Thyroid gland (tissue), 4 donors: ENCODE measurements around the gene MLLT1. TPM values are rescaled to one million over a fixed set of nuclear protein-coding genes. Genes with fewer than 3 reads are reported as not detected.

Experiments used
- DNase-seq, 2 donors: peaks; one replicate each; pipeline ENCODE4 v3.0.0-alpha.2; 2019
- H3K27ac ChIP-seq, 3 donors: fragments of 200-600 bp; sonication (generic); 1 replicate in 2 of 3; 2 replicates in 1 of 3; pipeline ENCODE4 v1.5.1; 2016 to 2019; ENCODE audit warnings: mild to moderate bottlenecking in 1 of 3, moderate library complexity in 1 of 3
- H3K27me3 ChIP-seq: fragments of 200-600 bp; sonication (generic); one replicate; pipeline ENCODE4 v1.5.1; 2019
- H3K36me3 ChIP-seq, 2 donors: fragments of 200-600 bp; sonication (generic); one replicate each; pipeline ENCODE4 v1.5.1; 2016 to 2019
- H3K4me1 ChIP-seq, 2 donors: fragments of 200-600 bp; sonication (generic); one replicate each; pipeline ENCODE4 v1.5.1; 2017 to 2019
- H3K4me3 ChIP-seq, 3 donors: fragments of 200-600 bp; sonication (generic); replicated peaks in 1 of 3; 1 replicate in 2 of 3; 2 replicates in 1 of 3; pipeline ENCODE4 v1.5.1; 2016; ENCODE audit warnings: mild to moderate bottlenecking in 1 of 3
- H3K9me3 ChIP-seq: fragments of 200-600 bp; sonication (generic); one replicate; pipeline ENCODE4 v1.5.1; 2017
- POLR2A ChIP-seq, 2 donors: fragments of 450-650 bp; IDR thresholded peaks; one replicate each; pipeline ENCODE4 v1.6.1; 2017; ENCODE audit warnings: antibody characterized with exemption in 2 of 2, mild to moderate bottlenecking in 2 of 2, moderate library complexity in 1 of 2
- WGBS, 2 donors: methylation state at CpG; one replicate each; pipeline ENCODE4 v1.1.5; 2017; 5-methylcytosine and 5-hydroxymethylcytosine counted together
- intact Hi-C: fragments of 100-400 bp; cut with DNase I; formaldehyde crosslinking; loops from one replicate; pipeline ENCODE4 v1.15.1; 2023
- total RNA-seq, 4 donors: library from RNA; depleted of rRNA; stranded (reverse); fragments of >200 nt; gene quantifications; one replicate each; pipeline ENCODE4 v1.2.3, GENCODE V29; 2016
- TF ChIP-seq, protein P1 (sequence below), 6 experiments: fragments of 200-600 bp in 3 of 6; fragments of 450-650 bp in 3 of 6; sonication (generic) in 3 of 6; IDR thresholded peaks; one replicate each; pipeline ENCODE4 v1.5.1; 2016 to 2019; ENCODE audit warnings: antibody characterized with exemption in 6 of 6, mild to moderate bottlenecking in 2 of 6, inconsistent platforms in 1 of 6, moderate library complexity in 1 of 6

Gene MLLT1
- total RNA-seq, 4 donors from 2014 or later: 19.2 to 35.0 (median 26.7) TPM

DNA sequence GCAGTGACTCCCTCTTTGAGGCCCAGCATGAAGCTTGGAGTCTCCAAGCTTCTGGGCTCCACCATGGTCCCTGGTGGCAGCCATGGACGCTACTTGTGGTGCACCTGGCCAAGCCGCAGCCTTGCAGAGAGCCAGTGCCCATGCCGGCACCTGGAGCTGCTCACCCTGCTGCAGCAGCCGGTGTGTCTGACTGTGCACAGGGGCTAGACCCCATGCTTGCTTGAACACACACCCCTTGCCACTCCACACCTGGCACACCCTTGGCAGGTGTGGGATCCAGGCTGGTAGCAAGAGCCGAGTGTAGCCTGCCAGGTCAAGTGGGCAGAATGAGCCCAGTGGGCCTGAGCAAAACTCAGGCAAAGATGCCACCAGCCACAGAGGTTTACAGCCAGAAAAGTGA lies 18.6 kb upstream of the MLLT1 start:
- H3K9me3 ChIP-seq: no peaks in the 10 kb centered on the region
- TF ChIP-seq, protein P1, sequence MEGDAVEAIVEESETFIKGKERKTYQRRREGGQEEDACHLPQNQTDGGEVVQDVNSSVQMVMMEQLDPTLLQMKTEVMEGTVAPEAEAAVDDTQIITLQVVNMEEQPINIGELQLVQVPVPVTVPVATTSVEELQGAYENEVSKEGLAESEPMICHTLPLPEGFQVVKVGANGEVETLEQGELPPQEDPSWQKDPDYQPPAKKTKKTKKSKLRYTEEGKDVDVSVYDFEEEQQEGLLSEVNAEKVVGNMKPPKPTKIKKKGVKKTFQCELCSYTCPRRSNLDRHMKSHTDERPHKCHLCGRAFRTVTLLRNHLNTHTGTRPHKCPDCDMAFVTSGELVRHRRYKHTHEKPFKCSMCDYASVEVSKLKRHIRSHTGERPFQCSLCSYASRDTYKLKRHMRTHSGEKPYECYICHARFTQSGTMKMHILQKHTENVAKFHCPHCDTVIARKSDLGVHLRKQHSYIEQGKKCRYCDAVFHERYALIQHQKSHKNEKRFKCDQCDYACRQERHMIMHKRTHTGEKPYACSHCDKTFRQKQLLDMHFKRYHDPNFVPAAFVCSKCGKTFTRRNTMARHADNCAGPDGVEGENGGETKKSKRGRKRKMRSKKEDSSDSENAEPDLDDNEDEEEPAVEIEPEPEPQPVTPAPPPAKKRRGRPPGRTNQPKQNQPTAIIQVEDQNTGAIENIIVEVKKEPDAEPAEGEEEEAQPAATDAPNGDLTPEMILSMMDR (IDR thresholded peaks at IDR 0.05): no peak
- TF ChIP-seq POLR2A (IDR thresholded peaks at IDR 0.05): no peak
- no peaks in the 10 kb centered on the region for H3K27me3 ChIP-seq
- H3K27ac ChIP-seq: no peak overlapping the region
- no peak overlapping the region for H3K4me3 ChIP-seq
- no peaks in the 10 kb centered on the region for H3K4me1 ChIP-seq
- 68% methylated on average over 3 of the region's 5 CpGs; no CpG with 5 or more reads in 1 of the 2 donors for WGBS, 2 donors
- DNase-seq: no peak
- H3K36me3 ChIP-seq: no peaks in the 10 kb centered on the region
- intact Hi-C loops: loop anchor here (2.0 to 10.0 kb wide), 3 partner anchors 78 to 254 kb away; no protein-coding TSS in a partner anchor

DNA sequence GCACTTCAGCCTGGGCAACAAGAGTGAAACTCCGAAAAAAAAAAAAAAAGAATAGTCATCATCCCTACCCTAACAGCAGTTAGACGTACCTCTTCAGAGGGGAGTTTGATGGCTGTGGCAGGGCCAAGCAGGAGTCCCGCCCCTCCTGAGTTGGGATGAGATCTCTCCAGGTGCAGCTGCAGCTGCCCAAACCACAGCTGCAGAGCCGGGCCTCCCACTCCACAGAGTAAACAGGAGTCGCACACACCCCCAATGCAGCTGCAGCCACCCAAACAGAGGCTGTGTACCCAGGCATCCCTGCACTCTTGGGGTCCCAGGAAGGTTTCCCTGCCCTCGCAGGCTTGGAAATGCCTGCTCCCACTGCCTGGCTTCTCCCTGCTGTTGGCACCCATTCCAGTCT lies 17.4 kb upstream of the MLLT1 start:
- no peaks in the 10 kb centered on the region for H3K9me3 ChIP-seq
- no peak overlapping the region for H3K4me3 ChIP-seq
- DNase-seq: no peak
- no peak overlapping the region for H3K27ac ChIP-seq
- 63 to 75% methylated on average over 6 of the region's 6 CpGs for WGBS, 2 donors
- H3K27me3 ChIP-seq: no peaks in the 10 kb centered on the region
- intact Hi-C loops: loop anchor here (5.0 to 10.0 kb wide), 2 partner anchors 130 to 252 kb away; no protein-coding TSS in a partner anchor
- no peaks in the 10 kb centered on the region for H3K36me3 ChIP-seq
- H3K4me1 ChIP-seq: no peaks in the 10 kb centered on the region
- TF ChIP-seq, protein P1 (IDR thresholded peaks at IDR 0.05): no peak
- no peak for TF ChIP-seq POLR2A (IDR thresholded peaks at IDR 0.05)

DNA sequence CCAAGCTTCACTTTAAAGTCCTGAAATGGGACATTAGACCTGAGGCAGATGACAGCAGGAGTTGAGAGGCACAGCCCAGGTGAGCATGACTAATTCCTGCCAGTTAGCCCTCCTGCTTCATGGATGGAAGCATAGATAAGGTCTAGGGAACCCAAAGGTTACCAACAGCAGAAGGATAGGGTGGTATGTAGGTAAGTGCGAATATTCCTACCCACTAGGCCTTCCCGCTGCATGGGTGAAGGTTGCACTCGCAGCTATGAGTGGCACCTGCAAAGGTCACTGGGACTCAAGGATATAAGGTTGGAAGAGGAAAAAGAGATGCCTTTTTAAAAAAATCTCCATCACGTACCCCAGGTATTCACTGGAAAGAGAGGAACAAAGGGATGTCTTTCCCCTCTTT lies 12.2 kb upstream of the MLLT1 start:
- no peaks in the 10 kb centered on the region for H3K4me1 ChIP-seq
- WGBS, 2 donors: 53 to 67% methylated on average over 4 of the region's 4 CpGs
- H3K27ac ChIP-seq: no peak overlapping the region
- H3K4me3 ChIP-seq: no peak overlapping the region
- H3K9me3 ChIP-seq: peaks cover 7% of the 10 kb centered on the region
- DNase-seq: no peak
- H3K27me3 ChIP-seq: no peaks in the 10 kb centered on the region
- intact Hi-C loops: loop anchor here (10.0 kb wide), 1 partner anchor 247 kb away; no protein-coding TSS in a partner anchor
- H3K36me3 ChIP-seq: no peaks in the 10 kb centered on the region
- TF ChIP-seq, protein P1 (IDR thresholded peaks at IDR 0.05): no peak
- TF ChIP-seq POLR2A (IDR thresholded peaks at IDR 0.05): no peak

DNA sequence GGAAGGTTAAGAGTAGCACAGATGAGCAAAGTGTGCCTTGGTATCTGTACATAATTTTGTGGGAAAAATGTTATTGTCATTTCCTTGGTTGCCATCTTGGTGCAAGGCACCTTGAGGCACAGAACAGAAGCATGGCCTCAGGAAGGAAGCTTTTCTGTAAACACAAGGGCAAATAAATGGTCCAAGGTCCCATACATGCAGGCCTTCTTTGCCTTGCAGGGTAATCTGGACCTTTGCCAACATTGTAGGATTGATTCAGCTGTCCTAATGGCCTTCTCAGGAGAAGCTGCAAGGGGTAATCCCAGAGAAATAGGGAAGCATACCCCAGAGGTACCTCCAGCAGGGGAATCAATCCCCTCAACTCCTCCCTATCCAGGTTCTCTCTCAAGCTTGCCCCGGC lies 9.0 kb upstream of the MLLT1 start:
- Histone ChIP-seq H3K27ac (no peak overlapping the region), H3K36me3 (no peaks in the 10 kb centered on the region), H3K4me1 (no peaks in the 10 kb centered on the region), H3K4me3 (no peak overlapping the region), H3K27me3 (no peaks in the 10 kb centered on the region), H3K9me3 (peaks cover 9% of the 10 kb centered on the region)
- intact Hi-C loops: no loop called here
- 87 to 100% methylated on average over 1 of the region's 1 CpG for WGBS, 2 donors
- TF ChIP-seq, protein P1 (IDR thresholded peaks at IDR 0.05): no peak
- TF ChIP-seq POLR2A (IDR thresholded peaks at IDR 0.05): no peak
- no peak for DNase-seq

DNA sequence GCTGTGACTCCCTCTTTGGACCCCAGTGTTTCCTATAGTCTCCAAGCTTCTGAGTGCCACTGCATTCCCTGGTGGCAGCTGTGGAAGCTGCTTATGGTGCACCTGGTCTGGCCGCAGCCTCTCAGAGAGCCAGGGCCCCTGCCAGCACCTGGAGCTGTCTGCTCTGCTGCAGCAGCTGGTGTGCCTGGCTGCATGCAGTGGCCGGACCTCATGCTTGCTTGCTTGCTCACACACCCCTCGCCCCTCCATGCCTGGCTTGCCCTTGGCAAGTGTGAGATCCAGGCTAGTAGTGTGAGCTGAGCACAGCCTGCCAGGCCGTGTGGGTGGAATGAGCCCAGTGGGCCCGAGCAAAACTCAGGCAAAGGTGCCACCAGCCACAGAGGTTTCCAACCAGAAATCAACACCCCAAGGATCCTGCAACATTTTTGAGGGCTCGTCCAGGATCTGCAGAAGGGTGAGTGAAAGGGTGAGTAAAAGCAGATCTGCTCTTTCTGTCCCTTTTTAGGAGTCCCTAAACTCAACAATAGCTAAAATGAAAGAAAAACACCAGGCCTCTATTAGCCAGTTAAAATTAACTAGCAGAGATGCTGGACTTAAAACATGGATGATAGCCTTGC lies 7.6 kb upstream of the MLLT1 start:
- WGBS, 2 donors: 83 to 93% methylated on average over 4 to 6 of the region's 6 CpGs
- no peak overlapping the region for H3K4me3 ChIP-seq
- no peak for TF ChIP-seq POLR2A (IDR thresholded peaks at IDR 0.05)
- TF ChIP-seq, protein P1 (IDR thresholded peaks at IDR 0.05): no peak
- H3K36me3 ChIP-seq: no peaks in the 10 kb centered on the region
- H3K9me3 ChIP-seq: peaks cover 9% of the 10 kb centered on the region
- intact Hi-C loops: no loop called here
- H3K27me3 ChIP-seq: no peaks in the 10 kb centered on the region
- no peaks in the 10 kb centered on the region for H3K4me1 ChIP-seq
- H3K27ac ChIP-seq: no peak overlapping the region
- no peak for DNase-seq
